ENCODE results near the gene OR2D2. TPM values are rescaled to one million over a fixed set of nuclear protein-coding genes. Genes with fewer than 3 reads are reported as not detected.

The OR2D2 gene, protein sequence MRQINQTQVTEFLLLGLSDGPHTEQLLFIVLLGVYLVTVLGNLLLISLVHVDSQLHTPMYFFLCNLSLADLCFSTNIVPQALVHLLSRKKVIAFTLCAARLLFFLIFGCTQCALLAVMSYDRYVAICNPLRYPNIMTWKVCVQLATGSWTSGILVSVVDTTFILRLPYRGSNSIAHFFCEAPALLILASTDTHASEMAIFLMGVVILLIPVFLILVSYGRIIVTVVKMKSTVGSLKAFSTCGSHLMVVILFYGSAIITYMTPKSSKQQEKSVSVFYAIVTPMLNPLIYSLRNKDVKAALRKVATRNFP
- 0.20 TPM for total RNA-seq (2021; ENCODE audit: unreplicated experiment)
- polyA plus RNA-seq (2012): not detected in 2 replicates
- percentile 47 among the genes with signal in this experiment for Bru-seq, nascent RNA
- percentile 69 among the genes with signal in this experiment for BruChase-seq, experiment 1, labeled RNA remaining after a 6-hour chase
- BruChase-seq, experiment 2, labeled RNA remaining after a 2-hour chase: percentile 72 among the genes with signal in this experiment
- long read RNA-seq: 0 reads

DNA sequence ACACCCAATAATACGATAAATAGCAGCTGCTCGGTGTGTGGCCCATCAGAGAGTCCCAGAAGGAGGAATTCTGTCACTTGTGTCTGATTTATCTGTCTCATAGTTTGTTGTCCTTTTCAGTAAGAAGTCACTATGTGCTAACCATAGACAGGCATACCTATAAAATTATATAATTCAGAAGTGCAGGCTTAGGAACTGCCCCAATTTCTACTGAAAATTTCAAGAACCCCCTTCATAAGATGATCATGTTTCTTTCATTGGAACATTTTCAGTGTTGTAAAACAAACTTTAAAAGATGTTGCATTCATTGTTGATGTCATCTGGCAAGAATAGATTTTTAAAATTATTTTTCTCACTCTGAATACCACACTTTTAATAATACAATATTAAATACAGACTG, at the start of gene OR2D2:
OR2D2 (minus strand) TSS at position 101 of the 400 bp plus-strand sequence; CDS start at position 101, 0 bp downstream.
- Histone ChIP-seq H3K4me3 (replicated peaks in 1 of 2; ENCODE audit: low read depth in 1 of 2, low read length in 2 of 2) (no peak within 1 kb of the TSS), H3K9ac (ENCODE audit: low read length) (no peak within 1 kb of the TSS), H2AFZ (ENCODE audit: low read depth, low read length, poor library complexity, severe bottlenecking) (no peak within 1 kb of the TSS), H3K27me3 (ENCODE audit: insufficient read depth, low read length) (peaks cover 34% of the 10 kb centered on the region), H3K9me3 (ENCODE audit: control insufficient read depth in 1 of 2, insufficient read depth in 1 of 2, low read depth in 1 of 2, low read length in 2 of 2) (no peaks in the 10 kb centered on the region), H3K27ac (ENCODE audit: low read depth, low read length) (no peak within 1 kb of the TSS), H3K9me2 (ENCODE audit: insufficient read depth) (no peaks in the 10 kb centered on the region), H3K4me2 (ENCODE audit: low read length) (no peak within 1 kb of the TSS), H4K20me1 (ENCODE audit: insufficient read depth) (no peaks in the 10 kb centered on the region), H3K4me1 (ENCODE audit: control insufficient read depth in 1 of 2, insufficient read depth in 2 of 2, low read length in 2 of 2) (no peaks in the 10 kb centered on the region), H3K36me3 (ENCODE audit: control insufficient read depth in 1 of 2, insufficient read depth in 2 of 2, low read length in 2 of 2) (no peaks in the 10 kb centered on the region), H3K79me2 (ENCODE audit: insufficient read depth, low read length) (no peaks in the 10 kb centered on the region)
- RAD21 ChIA-PET (ENCODE audit: low non-redundant PET in 1 of 2, low total read pairs in 2 of 2, uncharacterized antibody in 2 of 2, unreplicated experiment in 2 of 2): no interaction called here
- TF ChIP-seq POLR2AphosphoS5 (IDR thresholded peaks at IDR 0.05; ENCODE audit: low read depth, low read length) (no peak), SIN3A (IDR thresholded peaks at IDR 0.05; ENCODE audit: low read depth) (no peak), SRF (IDR thresholded peaks at IDR 0.05; ENCODE audit: low read depth) (no peak), ELF1 (IDR thresholded peaks at IDR 0.05; ENCODE audit: borderline replicate concordance, low read depth) (no peak), ZNF274 (IDR thresholded peaks at IDR 0.05; ENCODE audit: low read depth, low read length) (no peak), SP1 (IDR thresholded peaks at IDR 0.05; ENCODE audit: low read depth) (no peak), POLR2A (IDR thresholded peaks at IDR 0.05; ENCODE audit: borderline replicate concordance, extremely low read depth, insufficient read depth, insufficient read length) (no peak)
- TF ChIP-seq, protein P1, sequence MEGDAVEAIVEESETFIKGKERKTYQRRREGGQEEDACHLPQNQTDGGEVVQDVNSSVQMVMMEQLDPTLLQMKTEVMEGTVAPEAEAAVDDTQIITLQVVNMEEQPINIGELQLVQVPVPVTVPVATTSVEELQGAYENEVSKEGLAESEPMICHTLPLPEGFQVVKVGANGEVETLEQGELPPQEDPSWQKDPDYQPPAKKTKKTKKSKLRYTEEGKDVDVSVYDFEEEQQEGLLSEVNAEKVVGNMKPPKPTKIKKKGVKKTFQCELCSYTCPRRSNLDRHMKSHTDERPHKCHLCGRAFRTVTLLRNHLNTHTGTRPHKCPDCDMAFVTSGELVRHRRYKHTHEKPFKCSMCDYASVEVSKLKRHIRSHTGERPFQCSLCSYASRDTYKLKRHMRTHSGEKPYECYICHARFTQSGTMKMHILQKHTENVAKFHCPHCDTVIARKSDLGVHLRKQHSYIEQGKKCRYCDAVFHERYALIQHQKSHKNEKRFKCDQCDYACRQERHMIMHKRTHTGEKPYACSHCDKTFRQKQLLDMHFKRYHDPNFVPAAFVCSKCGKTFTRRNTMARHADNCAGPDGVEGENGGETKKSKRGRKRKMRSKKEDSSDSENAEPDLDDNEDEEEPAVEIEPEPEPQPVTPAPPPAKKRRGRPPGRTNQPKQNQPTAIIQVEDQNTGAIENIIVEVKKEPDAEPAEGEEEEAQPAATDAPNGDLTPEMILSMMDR (IDR thresholded peaks at IDR 0.05 in 2 of 3, conservative IDR thresholded peaks at IDR 0.05 in 1 of 3; ENCODE audit: borderline replicate concordance in 1 of 3, insufficient read depth in 1 of 3, low read depth in 2 of 3, low read length in 2 of 3): no peak
- ATAC-seq (no peak), DNase-seq (ENCODE audit: low read depth, low spot score) (no peak)
- no TSS peak for BruUV-seq (replicated peaks)
- intact Hi-C loops (cut with micrococcal nuclease): no loop called here
- CTCF ChIA-PET: no interaction called here
- POLR2A ChIA-PET: no interaction called here

Data from HCT116 (cell line).